GM21515 (cell line): ENCODE data around the gene SCLY.

ENCODE experiments used
- ATAC-seq: cut with Tn5 transposase; IDR thresholded peaks from one replicate; pipeline ENCODE4 v1.9.1; 2021; ENCODE audit not compliant: unreplicated experiment

SCLY gene

GRCh38 chr2:238069021-238069709 lies 8.4 kb downstream of the SCLY start:
- ATAC-seq, result no peak

DNA sequence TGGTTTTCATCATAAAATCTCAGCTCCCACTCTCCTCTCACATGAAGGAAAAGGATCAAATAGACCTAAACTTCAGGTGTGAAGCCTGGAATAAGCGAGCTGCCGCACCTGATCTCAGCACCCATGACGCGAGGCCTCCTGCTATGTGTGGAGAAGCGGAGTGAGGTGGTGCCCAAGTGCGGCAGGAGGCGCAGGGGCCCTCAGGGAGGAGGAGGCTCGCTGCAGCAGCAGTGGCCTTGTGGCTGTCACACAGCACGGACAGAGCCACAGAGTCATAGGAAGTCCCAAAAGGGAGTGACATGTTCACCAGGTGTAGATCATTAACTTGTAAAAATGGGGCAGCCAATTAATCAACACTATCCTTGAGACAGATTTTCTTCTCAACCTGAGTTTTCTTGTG lies 9.1 kb downstream of the SCLY start:
- ATAC-seq, result no peak

DNA sequence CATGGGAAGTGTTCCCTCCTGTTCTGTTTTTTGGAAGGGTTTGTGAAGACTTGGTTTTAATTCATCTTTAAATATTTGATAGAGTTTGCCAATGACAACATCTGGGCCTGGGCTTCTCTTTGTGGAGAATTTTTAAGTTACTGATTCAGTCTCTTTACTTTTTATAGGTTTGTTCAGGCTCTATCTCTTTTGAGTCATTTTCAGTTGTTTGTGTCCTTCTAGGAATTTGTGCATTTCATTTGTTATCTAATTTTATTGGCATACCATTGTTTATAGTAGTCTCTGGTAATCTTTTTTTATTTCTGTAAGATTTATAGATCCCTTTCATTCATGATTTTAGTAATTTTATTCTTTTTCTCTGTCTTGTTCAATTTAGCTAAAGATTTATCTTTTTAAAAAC lies 14.6 kb downstream of the SCLY start:
- no peak for ATAC-seq

DNA sequence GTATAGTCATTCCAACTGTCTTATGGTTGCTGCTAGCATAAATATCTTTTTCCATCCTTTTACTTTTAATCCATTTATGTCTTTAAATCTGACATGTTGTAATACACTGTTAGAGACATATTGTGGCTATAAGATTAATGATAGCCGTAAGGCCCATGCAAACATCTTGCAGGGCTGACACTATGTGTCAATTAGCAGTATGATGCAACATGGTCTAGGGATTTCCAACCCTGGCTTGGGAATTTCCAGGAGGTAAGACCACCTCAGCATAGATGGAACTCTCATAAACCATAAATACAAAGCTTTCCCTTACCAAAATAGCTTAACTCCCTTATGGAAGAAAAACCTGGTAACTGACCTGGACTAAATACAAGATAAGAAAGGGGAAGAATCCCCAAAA lies 16.5 kb downstream of the SCLY start:
- no peak for ATAC-seq

GRCh38 chr2:238079874-238080327 lies 19.1 kb downstream of the SCLY start:
- ATAC-seq, result no peak

DNA sequence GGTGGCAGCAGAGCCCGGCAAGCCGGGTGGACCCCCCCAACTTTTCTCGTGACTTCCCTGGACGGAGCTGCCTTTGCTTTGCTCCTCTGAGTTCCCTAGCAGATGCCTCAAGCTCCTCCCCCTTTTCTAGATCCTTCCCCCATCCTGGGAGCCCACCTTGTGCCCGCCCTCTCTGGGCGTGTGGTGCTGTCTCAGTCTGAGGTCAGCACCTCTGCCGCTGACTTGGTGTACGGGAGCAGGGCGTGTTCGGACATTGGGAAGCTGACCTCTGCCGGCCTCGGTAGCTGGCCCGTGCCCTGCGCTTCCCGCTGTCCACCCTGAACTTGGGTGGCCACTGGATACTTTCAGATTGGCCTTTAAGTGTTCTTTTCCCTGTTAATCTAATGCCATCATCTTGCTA lies 19.7 kb downstream of the SCLY start:
- no peak for ATAC-seq

GRCh38 chr2:238081150-238081549 lies 20.3 kb downstream of the SCLY start:
- ATAC-seq, result no peak

DNA sequence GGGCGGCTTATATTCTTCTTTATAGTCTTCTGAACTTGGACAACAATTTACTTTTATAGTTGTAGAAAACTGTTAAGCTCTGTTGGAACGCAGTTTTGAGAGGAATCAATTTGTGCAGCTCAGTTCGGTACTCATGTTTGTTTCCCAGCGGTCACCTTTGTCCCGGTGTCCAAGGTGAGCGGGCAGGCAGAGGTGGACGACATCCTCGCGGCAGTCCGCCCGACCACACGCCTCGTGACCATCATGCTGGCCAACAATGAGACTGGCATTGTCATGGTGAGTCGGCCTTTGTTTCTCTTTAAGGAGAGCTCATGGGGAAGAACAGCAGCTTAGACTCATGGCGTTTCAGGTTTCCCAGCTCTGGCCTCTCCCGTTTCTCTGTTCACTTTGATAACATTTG lies 20.8 kb downstream of the SCLY start:
- ATAC-seq, result no peak

DNA sequence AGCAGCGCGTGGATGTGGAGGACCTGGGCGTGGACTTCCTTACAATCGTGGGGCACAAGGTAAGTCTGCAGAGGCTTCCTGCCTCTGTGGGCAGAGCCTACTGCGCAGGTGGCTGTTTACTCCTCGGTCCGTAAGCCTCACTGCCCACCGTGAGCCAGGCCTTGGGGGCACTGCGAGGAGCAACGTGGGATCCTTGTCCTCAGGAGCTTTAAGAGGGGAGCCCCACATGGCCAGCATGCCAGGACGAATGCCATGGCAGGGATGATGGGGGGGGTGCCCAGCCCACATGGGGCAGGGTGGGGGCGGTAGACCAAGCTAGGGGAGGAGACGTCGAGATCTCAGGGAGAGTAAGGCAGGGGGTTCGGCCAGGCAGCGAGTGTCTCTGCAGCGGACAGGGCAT lies 21.4 kb downstream of the SCLY start:
- no peak for ATAC-seq

DNA sequence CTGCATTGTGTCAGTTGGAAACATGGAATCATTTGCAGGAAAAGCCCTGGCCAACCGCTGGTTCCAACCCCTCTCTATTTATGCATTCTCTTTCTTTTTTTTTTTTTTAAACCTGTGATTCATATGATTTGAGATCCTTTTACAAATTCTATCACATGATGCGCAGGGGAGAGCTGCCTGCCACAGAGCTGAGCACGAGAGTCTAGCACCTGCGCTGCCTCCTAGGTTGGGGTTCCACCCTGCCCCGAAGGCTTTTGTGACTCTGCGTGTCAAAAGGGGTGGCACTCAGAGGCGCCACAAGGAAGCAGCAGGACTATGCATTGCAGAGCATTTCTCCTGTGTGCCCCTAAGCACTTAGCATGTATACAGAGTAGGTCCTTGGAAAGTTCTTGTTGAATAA lies 22.0 kb downstream of the SCLY start:
- ATAC-seq, result no peak

DNA sequence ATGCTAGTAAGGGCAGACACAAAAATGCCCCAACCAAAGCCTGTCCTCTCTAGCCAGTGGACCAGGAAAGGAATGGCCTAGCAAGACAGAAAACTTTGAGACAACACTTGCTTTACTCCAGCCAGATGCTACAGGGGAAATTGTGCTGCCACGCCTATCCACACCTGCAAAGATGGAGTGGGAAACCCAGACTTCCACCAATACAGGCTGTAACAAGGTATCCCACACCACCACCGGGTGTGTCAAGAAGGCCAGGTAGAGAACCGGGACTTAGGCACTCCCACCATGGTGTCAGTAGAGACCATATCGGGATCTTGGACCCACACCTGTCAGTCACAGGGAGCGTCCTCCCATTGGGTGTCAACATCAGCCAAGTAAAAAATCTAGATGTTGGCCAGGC lies 23.1 kb downstream of the SCLY start:
- no peak for ATAC-seq

DNA sequence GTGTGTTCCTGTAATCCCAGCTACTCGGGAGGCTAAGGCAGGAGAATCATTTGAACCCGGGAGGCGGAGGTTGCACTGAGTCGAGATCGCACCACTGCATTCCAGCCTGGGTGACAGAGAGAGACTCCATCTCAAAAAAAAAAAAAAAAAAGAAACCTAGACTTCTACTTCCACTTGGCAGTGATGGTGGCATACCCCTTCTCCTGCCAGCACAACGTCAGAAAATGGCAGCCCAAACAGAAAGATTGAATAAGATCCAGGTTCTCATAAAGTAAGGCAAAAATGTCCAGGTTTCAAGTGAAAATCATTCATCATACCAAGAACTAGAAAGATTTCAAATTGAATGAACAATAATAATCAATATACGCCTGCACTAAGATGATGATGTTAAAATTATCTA lies 24.0 kb downstream of the SCLY start:
- no peak for ATAC-seq

- no peak for ATAC-seq
Observed at GRCh38 chr2:238085899-238086298, 25.1 kb downstream of the SCLY start.

GRCh38 chr2:238087211-238087610 lies 26.4 kb downstream of the SCLY start:
- no peak for ATAC-seq

DNA sequence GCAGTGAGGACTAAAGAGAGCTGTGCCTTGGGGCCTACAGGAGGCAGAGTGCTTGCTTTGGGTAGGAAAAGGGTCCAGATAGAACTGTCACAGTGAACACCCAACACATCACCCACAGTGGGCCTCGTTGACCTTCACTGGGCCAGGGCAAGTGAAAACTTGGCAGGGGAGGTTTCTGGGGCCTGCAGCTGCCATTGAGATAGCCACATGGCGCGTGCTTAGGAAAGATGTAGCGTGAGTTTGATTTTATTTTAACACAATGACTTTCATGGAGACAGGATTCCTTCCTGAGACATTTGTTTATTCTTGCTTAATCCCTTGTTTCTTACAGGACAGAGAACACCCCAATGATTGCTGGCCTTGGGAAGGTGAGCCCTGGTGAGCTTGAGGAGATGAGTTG lies 30.1 kb downstream of the SCLY start:
- no peak for ATAC-seq

GRCh38 chr2:238091436-238092060 lies 30.7 kb downstream of the SCLY start:
- no peak for ATAC-seq

DNA sequence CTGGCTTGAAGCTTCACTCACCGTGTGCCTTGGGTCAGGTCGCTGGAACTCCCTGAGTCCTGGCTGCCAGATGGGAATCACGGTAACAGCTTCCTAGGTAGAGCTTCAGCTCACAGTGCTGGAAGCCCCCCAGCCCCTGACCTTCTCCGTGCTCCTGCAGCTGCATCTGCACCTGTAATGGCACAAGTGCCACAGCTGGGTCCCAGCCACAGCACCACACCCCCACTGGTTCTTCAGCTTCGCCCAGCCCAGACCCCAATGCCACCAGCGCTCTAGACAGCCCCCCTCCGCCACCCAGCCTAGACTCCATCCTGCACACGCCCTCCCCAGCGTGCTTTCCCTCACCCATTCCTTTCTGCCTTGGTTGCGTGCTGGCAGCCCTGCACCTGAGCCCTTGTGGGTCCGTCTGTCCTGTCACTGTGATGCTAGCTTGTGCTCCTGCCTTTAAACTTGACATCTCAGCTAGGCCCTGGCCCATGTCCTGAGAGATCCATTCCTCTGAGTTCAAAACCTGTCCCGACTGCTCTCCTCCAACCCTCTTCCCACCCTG lies 31.8 kb downstream of the SCLY start:
- ATAC-seq, result no peak

DNA sequence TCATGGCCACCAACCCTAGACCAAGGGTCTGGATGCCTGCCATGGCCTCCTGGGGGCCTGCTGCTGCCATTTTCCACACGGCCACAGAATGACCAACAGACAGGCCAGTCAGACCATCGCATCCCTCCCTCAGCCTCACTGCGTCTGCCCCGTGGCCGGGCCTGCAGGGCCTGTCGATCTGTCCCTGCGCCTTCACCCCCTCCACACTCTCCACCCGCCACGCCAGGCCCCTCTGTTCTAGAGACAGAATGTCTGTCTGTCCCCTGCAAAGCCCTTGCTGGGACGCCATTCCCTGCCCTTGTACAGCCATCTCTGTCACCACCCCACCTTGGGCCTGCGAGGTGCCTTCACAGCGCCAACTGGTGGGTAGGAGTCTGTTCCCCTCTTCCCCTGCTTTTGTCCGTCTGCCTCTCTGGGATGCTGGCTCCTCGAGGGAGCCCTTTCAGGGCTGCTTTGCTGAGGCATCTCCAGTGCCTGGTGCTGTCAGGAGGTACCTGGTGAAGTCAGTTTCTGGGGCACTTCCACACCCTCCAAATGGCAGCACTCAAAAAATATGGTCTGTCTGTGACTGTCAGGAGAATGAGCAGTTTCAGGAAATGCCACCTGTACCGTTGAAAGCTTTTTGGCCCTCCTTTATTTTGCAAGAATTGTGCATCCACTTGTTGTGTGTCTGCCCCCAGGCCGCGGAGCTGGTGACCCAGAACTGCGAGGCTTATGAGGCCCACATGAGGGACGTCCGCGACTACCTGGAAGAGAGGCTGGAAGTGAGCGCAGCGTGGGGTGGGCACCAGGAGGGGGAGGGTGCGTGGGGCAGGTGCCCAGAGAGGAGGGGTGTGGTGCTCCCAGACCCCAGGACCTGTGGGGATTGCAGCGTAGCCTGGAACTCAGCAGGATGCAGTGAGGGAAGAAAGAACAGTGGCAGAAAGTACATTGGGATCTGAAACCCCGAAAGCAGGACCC lies 32.7 kb downstream of the SCLY start:
- no peak for ATAC-seq

GRCh38 chr2:238094438-238095022 lies 33.7 kb downstream of the SCLY start:
- ATAC-seq, result no peak

DNA sequence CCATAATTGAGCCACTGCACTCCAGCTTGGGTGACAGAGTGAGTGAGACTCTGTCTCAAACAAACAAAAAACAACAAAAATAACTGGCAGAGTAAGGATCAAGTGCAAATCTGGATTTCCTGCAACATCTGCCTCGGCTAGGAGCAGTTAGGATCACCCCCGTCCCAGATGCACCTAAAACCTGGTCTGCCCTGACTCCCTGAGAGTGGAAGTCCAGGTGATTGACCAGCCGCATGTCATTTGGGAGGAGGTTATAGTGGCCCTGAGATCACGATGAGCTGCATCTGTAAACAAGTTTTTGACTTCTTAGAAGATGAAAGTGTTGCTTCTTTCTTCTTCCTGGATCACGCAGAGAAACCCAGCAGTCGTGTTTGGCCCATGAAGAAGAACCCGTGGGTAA lies 34.3 kb downstream of the SCLY start:
- no peak for ATAC-seq
